Activated gamma-delta T cell treated with Interleukin-2 at 50 U/mL for 16 hours (primary cell): ENCODE results near the gene CNOT10.
"Not testable (repeated sequence)": the region's sequence is repeated elsewhere in the genome, so short reads cannot be mapped to it uniquely, and the experiment has no call there.

Experiments
- DNase-seq: peaks from one replicate; pipeline ENCODE4 v3.0.0-alpha.2; 2020

The CNOT10 gene

DNA sequence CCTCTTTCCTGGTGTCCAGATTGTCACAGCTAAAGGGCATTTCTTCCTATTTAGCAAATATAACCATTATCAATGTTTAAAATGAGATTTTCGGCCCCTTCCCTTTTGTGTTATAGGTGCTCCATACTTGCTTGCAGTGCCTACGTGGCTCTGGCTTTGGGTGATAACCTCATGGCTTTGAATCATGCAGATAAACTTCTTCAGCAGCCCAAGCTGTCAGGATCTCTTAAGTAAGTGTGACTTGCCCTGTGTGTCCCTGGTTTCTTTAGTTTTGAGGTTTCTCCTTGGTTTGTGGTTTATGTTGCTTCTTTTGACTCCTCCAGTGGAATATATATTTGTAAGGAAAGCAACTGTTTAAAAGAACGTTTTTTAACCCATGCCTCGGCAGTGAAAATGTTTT, 74.4 kb downstream of the CNOT10 start:
- DNase-seq: no peak

GRCh38 chr3:32764481-32764880, 79.5 kb downstream of the CNOT10 start:
- no peak for DNase-seq

DNA sequence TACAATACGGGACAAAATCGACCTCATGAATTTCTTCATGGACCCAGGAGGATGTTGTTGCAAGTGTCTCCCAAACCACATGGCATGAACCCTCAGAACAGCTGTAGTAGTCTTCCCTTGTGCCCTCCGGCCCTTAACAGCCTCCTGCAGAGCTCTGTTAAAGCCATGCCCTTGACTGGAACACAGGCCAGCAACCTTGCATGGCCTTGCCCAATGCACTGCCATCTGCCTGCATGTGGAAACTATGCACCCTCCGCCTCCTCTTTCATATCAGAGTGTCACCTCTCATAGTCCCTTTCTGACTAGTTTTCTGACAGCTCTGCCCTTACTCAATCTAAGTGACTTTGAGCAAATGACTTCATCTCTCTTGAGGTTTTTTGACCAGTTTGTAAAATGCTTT, 93.4 kb downstream of the CNOT10 start:
- no peak for DNase-seq

- DNase-seq: no peak
Observed at GRCh38 chr3:32780071-32780734, 95.2 kb downstream of the CNOT10 start.

DNA sequence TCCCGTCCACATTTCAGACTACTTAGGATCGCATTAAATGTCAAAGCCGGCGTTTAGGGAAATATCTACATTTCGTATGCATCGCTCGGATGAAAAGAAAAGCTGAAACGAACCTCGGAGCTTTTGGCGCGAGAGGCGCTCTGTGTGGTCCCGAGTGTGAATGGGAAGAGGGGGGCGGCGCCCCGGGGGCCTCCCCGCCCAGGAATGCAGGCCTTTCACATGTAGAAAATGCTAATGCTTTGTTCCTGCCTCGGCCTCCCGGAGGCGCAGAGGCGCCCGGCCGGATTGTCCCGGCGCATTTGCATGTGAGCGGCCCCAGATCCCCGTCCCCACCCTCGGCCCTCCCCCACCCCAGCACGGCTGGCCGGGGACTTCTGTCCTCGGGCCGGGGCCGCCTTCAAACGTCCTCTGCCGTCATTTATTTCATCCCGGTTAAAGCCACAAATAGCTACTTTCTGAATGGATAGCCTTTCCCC, 95.8 kb downstream of the CNOT10 start:
- DNase-seq: no peak

DNA sequence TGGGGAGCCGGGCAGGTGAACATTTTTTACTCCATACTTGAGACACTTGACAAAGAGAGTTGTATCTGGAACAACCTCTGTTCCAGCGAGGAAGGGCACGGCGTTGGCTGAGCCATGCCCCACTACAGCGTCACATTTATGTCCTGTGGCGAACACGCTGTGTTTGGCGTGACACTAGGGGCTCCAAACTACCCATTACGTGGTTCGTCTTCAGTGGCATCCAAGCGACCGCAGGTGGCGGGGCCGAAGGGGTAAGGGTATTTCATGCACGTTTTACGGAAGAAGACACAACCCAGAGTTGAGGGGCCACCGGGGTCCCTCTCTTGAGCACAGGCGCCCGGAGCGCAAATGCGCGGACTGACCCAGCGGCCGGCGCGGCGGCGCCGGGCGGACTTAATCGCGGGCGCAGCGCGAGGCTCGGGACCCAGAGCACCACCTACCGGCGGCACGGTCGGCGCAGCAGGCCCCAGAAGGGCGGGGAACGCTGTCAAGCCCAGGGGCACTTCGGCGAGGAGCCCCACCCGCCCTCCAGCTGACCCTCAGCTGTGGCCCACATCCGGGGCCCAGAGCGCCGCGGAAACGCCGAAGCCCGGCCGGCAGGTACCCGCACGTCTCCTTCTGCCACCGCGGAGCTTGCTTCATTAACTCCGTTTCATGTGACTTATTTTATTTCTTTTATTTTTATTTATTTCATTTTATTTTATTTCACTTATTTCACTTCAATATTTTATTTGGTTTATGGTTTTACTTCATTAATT, 96.4 kb downstream of the CNOT10 start:
- peak; percentile 53 for DNase-seq

- DNase-seq: not testable (repeated sequence)
Observed at GRCh38 chr3:32781969-32782270, 96.9 kb downstream of the CNOT10 start.

DNA sequence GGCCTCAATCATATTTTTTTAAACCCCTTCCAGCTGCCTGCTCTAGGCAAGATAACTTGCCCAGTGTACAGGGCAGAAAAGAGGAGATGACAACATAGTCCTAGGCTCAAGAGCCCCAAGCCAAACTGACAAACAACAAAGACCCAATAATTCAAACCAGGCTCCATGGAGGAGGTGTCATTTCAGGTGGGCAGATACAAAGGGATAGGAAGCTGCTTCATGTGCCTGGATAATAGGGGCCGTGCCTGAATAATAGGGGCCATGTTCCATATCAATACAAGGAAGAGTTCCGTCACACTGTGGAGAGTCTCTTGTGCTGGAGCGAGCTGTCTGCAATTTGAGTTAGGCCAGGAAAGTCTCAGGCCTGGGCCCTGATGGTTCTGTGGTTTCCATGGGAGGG, 97.4 kb downstream of the CNOT10 start:
- DNase-seq: no peak

DNA sequence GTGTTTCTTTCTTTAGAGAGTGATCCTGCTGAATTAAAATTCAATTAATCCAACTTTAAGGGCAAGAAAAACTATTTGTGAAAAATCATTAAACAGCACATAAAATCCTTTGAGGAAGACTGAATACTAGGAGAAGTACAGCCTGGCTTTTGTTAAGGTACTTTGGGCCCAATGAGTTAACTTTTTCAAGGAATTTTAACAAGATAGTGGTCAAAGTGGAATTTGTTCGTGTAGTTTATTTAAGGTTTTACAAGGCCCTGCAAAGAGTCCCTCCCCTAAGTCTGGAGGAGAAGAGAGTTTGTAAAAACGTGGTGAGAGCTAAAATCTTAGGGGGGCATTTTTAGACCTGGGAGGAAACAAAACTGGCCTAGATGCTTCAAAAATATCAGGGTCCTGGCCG, 106.8 kb downstream of the CNOT10 start:
- no peak for DNase-seq

DNA sequence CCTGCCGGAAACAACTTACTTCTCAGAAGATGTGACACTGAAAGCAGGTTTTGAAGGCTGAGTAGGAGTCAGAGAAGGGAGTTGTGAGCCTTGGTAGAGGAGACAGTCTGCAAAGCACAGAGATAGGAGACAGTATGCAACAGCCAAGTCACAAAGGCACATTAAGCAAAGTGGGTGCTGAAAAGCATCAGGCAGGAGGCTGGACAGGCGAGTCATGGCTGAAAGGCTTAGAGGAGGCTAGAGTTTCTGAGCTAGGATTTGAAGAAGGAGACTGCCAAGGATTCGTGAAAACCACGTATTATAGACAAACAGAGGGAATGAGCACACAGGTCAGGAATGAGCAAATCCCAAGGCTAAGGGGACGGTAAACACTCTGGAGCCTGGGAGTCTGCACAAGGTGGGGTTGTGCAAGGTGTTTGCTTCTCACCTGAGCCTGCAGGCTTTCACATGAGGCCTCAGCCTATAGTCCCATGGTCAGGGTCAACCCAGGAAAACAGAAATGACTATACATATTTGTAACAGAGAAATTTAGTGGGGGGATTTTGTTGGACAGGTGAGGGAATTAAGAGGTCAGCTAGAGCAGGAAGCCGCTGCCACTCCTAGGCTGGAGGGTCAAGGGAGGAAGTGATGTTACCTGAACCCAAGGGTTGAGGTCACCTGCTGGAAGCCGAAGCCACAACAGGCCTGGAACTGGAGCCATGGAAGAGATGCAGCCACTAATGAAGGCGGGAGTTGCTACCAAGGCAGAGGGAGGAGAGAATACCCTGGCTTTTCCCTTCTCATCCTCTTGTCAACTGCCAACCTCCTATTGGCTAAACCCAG, 109.7 kb downstream of the CNOT10 start:
- no peak for DNase-seq

DNA sequence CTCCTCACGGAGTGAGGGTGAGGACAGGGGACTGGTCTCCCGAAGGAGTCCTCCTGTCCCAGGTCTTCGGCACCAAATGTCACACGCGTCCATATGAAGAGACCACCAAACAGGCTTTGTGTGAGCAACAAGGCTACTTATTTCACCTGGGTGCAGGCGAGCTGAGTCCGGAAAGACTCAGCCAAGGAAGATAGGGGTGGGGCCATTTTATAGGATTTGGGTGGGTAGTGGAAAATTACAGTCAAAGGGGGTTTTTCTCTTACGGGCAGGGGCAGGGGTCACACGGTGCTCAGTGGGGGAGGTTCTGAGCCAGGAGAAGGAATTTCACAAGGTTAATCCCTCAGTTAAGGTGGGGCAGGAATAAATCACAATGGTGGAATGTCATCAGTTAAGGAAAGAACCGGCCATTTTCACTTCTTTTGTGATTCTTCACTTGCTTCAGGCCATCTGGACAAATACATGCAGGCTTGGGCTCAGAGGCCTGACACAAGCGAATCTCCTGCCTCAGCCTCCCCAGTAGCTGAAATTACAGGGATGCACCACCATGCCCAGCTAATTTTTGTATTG, 111.5 kb downstream of the CNOT10 start:
- DNase-seq: not testable (repeated sequence)

DNA sequence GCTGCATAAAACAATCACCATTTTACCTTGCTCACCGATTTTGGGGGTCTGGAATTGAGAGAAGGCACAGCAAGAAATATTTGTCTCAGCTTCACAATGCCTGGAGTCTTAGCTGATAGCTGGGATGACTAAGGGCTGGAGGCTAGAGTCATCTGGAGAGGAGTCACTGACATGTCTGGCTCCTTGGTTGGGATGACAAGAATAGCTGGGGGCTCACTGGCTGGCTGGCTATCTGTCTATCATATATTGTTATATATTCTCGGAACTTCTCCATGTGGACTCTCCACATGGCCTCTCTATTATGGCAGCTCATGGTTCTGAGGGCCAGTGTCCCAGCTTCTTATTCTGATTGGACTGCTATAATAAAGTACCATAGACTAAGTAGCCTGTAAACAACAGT, 112.8 kb downstream of the CNOT10 start:
- no peak for DNase-seq

DNA sequence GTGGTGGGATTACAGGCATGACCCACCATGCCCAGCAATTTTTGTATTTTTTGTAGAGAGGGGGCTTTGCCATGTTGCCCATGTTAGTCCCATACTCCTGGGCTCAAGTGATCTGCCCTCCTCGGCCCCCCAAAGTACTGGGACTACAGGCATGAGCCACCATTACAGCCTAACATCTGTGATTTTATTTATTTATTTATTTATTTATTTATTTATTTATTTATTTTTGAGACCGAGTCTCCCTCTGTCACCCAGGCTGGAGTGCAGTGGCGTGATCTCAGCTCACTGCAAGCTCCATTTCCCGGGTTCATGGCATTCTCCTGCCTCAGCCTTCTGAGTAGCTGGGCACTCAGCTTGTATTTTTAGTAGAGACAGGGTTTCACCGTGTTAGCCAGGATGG, 116.5 kb downstream of the CNOT10 start:
- DNase-seq: not testable (repeated sequence)

DNA sequence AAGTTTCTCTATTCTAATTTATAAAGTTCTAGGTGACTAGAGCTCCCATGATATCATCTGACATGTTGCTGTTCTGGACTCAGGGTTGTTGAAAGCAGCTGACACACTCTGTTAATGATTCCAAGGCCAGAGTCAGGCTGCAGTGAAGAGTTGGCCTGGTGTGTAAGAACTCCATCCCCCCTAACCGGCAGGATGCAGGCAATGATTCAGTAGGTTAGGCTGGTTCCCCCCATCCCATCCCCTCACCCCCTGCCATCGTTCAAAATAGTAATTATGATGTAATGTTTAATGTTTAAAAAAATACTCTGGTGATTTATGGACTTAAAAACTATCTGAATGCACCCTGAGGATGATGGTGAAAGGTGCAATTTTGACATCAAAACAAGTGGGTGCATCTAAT, 128.2 kb downstream of the CNOT10 start:
- DNase-seq: no peak

GRCh38 chr3:32814361-32814760, 129.4 kb downstream of the CNOT10 start:
- DNase-seq: no peak

DNA sequence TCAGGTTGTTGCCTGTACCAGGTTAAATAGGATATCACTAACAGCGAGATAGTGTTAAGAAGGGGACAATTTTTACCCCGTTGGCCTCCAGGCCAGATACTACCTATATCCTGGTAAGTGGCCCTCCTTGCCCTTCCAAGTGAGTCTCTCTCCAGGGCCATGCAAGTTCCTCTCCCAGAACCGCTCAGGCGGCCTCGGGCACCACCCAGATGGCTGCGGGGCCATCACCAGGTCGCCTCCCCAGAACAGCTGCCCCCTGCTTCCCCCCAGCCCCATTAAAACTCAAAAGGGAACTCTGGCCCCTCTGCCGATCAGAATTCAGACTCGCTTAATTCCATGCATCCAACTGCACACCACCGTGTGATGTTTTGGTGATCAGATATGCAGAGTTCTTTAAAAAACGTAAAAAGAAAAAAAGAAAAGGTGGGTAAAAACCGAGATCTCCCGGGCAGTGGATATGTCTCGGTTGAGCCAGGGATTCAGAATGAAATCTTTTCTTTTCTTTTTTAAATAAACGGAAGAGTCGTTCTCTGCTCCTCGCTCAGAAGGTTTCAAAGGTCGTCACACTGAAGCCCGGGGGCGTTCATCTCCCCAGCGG, 131.0 kb downstream of the CNOT10 start:
- DNase-seq: no peak

- no peak for DNase-seq
Observed at GRCh38 chr3:32816439-32817256, 131.7 kb downstream of the CNOT10 start.

- DNase-seq: no peak
Observed at GRCh38 chr3:32817257-32817557, 132.2 kb downstream of the CNOT10 start.

DNA sequence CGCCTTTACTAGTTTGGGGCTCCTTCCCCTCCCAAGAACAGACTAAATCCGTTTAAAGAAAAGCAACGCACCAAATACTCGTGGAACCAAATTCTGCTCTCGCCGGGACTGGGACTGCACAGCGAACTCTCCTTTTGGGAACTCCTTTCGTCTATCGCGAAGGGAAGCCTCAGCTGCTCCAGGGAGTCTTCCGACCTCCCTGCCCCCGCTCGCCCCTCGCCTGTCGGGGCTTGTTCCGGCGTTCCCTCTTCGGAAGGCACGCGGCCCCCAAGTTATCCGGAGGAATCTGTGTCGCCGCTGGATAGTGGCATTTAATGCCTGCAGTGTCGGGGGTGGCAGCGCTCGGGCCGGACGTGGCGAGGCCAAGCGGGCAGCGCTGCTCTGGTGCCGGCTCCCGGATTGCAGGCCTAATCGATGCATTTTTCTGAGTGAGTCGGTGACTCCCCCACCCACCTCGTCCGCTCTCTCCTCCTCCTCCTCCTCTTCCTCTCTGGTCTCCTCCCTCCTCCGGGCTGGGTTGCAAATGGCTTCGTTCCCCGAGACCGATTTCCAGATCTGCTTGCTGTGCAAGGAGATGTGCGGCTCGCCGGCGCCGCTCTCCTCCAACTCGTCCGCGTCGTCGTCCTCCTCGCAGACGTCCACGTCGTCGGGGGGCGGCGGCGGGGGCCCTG, 132.7 kb downstream of the CNOT10 start, which contains the start of gene TRIM71:
TRIM71 (plus strand) TSS at position 440 of the 671 bp plus-strand sequence; CDS start at position 524, 84 bp downstream.
- no peak for DNase-seq

- DNase-seq: no peak
Observed at GRCh38 chr3:32818229-32818969, 133.4 kb downstream of the CNOT10 start.

- no peak for DNase-seq
Observed at GRCh38 chr3:32818970-32819511, 134.1 kb downstream of the CNOT10 start.
